Measurements from ENCODE around the gene FAM107B. TPM values are rescaled to one million over a fixed set of nuclear protein-coding genes. Genes with fewer than 3 reads are reported as not detected.

Gene FAM107B
- total and polyA plus RNA-seq, 2 of the 13 experiments (the other 11 are each of a cell fraction or from before 2014, with no cell fraction given), result 15.7 to 24.8 TPM

GRCh38 chr10:14812271-14812670 is 37.6 kb upstream of the FAM107B start (continued):
- no peak for TF ChIP-seq CCDC6 (CRISPR knock-in tag; IDR thresholded peaks at IDR 0.05)
- TF ChIP-seq NR2F1 (CRISPR knock-in tag; IDR thresholded peaks at IDR 0.05), result no peak

GRCh38 chr10:14810969-14811953 is 36.6 kb upstream of the FAM107B start:
- H3K27me3 ChIP-seq (ENCODE audit: control insufficient read depth in 1 of 2, insufficient read depth in 2 of 2, low read length in 2 of 2), result no peaks in the 10 kb centered on the region; a peak in 1 of 5 replicates
- no TSS peak for BruUV-seq (replicated peaks)
- in situ Hi-C loops (cut with HindIII; ENCODE audit: extremely low pct_ligation_motif_present, low pct_unique_long_range_greater_than_20kb) (loop anchor here (25.0 kb wide), 1 partner anchor 624 kb away; no protein-coding TSS in a partner anchor), intact Hi-C loops (cut with micrococcal nuclease; ENCODE audit: unreplicated experiment) (no loop called here)
- H3K4me2 ChIP-seq (ENCODE audit: low read depth, low read length), result peak overlapping the region; percentile 46; the same call in 1 of the 2 replicates
- no peak overlapping the region for H3K9ac ChIP-seq (ENCODE audit: insufficient read depth, low read depth, low read length)
- H2AFZ ChIP-seq (ENCODE audit: low read length), result no peak overlapping the region
- ChIA-PET POLR2A (interaction anchor here (1.1 kb wide), 1 partner anchor 27 kb away, joined by 3 read pairs; the partner anchor contains the start of genes CDNF, HSPA14 and MSANTD7), CTCF (ENCODE audit: low intra/inter-chr PET ratio, low total read pairs) (no interaction called here)
- FAIRE-seq, result no peak
- H3K27ac ChIP-seq (ENCODE audit: extremely low read length, insufficient read depth, low read length), result no peak overlapping the region
- no peak overlapping the region for H3K4me3 ChIP-seq (replicated peaks in 1 of 3; ENCODE audit: insufficient read depth in 1 of 3, low read depth in 2 of 3, low read length in 3 of 3)
- 15% methylated on average over 9 of the region's 9 CpGs for WGBS (ENCODE audit: low lambda C conversion rate)
- no peak for DNase-seq (ENCODE audit: low spot score)
- H3K79me2 ChIP-seq (ENCODE audit: insufficient read depth, low read length), result no peaks in the 10 kb centered on the region
- no peak for ATAC-seq
- H3K4me1 ChIP-seq (ENCODE audit: insufficient read depth, low read length), result 0 out of 2 replicates have a peak, but pooled peaks cover 7% of the 10 kb centered on the region
- H4K20me1 ChIP-seq (ENCODE audit: insufficient read depth, low read length), result no peaks in the 10 kb centered on the region
- no peaks in the 10 kb centered on the region for H3K36me3 ChIP-seq (replicated peaks in 1 of 2; ENCODE audit: control insufficient read depth in 1 of 2, insufficient read depth in 2 of 2, low read length in 2 of 2)
- no peaks in the 10 kb centered on the region for H3K9me3 ChIP-seq (ENCODE audit: low read length)
- TF ChIP-seq ZBTB20 (CRISPR knock-in tag; IDR thresholded peaks at IDR 0.05; ENCODE audit: borderline replicate concordance, low read depth) (no peak), ZNF549 (CRISPR knock-in tag; IDR thresholded peaks at IDR 0.05) (no peak), ZNF891 (CRISPR knock-in tag; IDR thresholded peaks at IDR 0.05) (no peak), ZBTB46 (CRISPR knock-in tag; IDR thresholded peaks at IDR 0.05; ENCODE audit: borderline replicate concordance) (no peak), ZNF362 (CRISPR knock-in tag; IDR thresholded peaks at IDR 0.05; ENCODE audit: borderline replicate concordance) (no peak), TARDBP (CRISPR knock-in tag; IDR thresholded peaks at IDR 0.05) (no peak), CENPX (CRISPR knock-in tag; IDR thresholded peaks at IDR 0.05) (no peak), ZSCAN5A (CRISPR knock-in tag; IDR thresholded peaks at IDR 0.05; ENCODE audit: borderline replicate concordance) (no peak), ZNF883 (CRISPR knock-in tag; IDR thresholded peaks at IDR 0.05; ENCODE audit: not compliant biosample characterization) (no peak), CENPT (CRISPR knock-in tag; IDR thresholded peaks at IDR 0.05; ENCODE audit: low read depth) (no peak), ZNF124 (CRISPR knock-in tag; IDR thresholded peaks at IDR 0.05) (no peak), ZNF264 (CRISPR knock-in tag; IDR thresholded peaks at IDR 0.05) (no peak), ZNF781 (CRISPR knock-in tag; IDR thresholded peaks at IDR 0.05; ENCODE audit: borderline replicate concordance, not compliant biosample characterization) (no peak), NFYB (CRISPR knock-in tag; IDR thresholded peaks at IDR 0.05) (no peak), FOXC1 (CRISPR knock-in tag; IDR thresholded peaks at IDR 0.05; ENCODE audit: borderline replicate concordance) (no peak)
